HEK293 (cell line): ENCODE measurements around the gene DUSP6.

ENCODE experiments used
- GFI1B ChIP-seq: fragments of 450-650 bp; formaldehyde crosslinking; IDR thresholded peaks from 2 replicates; pipeline ENCODE4 v1.5.1; 2016; ENCODE audit warnings: missing biosample characterization, missing genetic modification characterization
- GLI2 ChIP-seq: fragments of 450-650 bp; formaldehyde crosslinking; IDR thresholded peaks from 2 replicates; pipeline ENCODE4; 2017; ENCODE audit warnings: missing biosample characterization, missing genetic modification characterization, low read depth, borderline replicate concordance
- MYNN ChIP-seq: fragments of 450-650 bp; formaldehyde crosslinking; IDR thresholded peaks from 2 replicates; pipeline ENCODE4 v1.5.1; 2016; ENCODE audit warnings: missing biosample characterization, missing genetic modification characterization, borderline replicate concordance
- PATZ1 ChIP-seq: fragments of 450-650 bp; formaldehyde crosslinking; IDR thresholded peaks from 2 replicates; pipeline ENCODE4 v1.5.1; 2016; ENCODE audit warnings: missing biosample characterization, missing genetic modification characterization
- PRDM6 ChIP-seq: fragments of 450-650 bp; formaldehyde crosslinking; IDR thresholded peaks from 2 replicates; pipeline ENCODE4 v1.5.1; 2017; ENCODE audit warnings: missing biosample characterization, missing genetic modification characterization
- SP2 ChIP-seq: fragments of 450-650 bp; formaldehyde crosslinking; IDR thresholded peaks from 2 replicates; pipeline ENCODE4 v1.5.1; 2016; ENCODE audit warnings: missing biosample characterization, missing genetic modification characterization
- ZNF140 ChIP-seq: fragments of 450-650 bp; formaldehyde crosslinking; IDR thresholded peaks from 2 replicates; pipeline ENCODE4 v1.5.1; 2016; ENCODE audit warnings: missing biosample characterization, missing genetic modification characterization
- ZNF221 ChIP-seq: fragments of 450-650 bp; formaldehyde crosslinking; IDR thresholded peaks from 2 replicates; pipeline ENCODE4 v1.5.1; 2017; ENCODE audit warnings: missing biosample characterization, missing genetic modification characterization, borderline replicate concordance
- ZNF37A ChIP-seq: fragments of 450-650 bp; IDR thresholded peaks from 2 replicates; pipeline ENCODE4 v1.5.1; 2018; ENCODE audit warnings: missing biosample characterization, missing genetic modification characterization
- ZNF433 ChIP-seq: fragments of 450-650 bp; formaldehyde crosslinking; IDR thresholded peaks from 2 replicates; pipeline ENCODE4 v1.5.1; 2016; ENCODE audit warnings: missing biosample characterization, missing genetic modification characterization, low read depth
- ZNF571 ChIP-seq: fragments of 450-650 bp; formaldehyde crosslinking; IDR thresholded peaks from 2 replicates; pipeline ENCODE4 v1.5.0; 2017; ENCODE audit warnings: missing biosample characterization, missing genetic modification characterization
- ZNF585B ChIP-seq: fragments of 450-650 bp; formaldehyde crosslinking; IDR thresholded peaks from 2 replicates; pipeline ENCODE4 v1.5.1; 2016; ENCODE audit warnings: missing biosample characterization, missing genetic modification characterization
- ZNF624 ChIP-seq: fragments of 450-650 bp; formaldehyde crosslinking; IDR thresholded peaks from 2 replicates; pipeline ENCODE4 v1.5.1; 2017; ENCODE audit warnings: missing biosample characterization, missing genetic modification characterization
- ZNF707 ChIP-seq: fragments of 450-650 bp; formaldehyde crosslinking; IDR thresholded peaks from 2 replicates; pipeline ENCODE4 v1.5.1; 2016; ENCODE audit warnings: missing biosample characterization, missing genetic modification characterization
- ZNF830 ChIP-seq: fragments of 450-650 bp; IDR thresholded peaks from 2 replicates; pipeline ENCODE4 v1.5.0; 2018; ENCODE audit warnings: missing biosample characterization, missing genetic modification characterization, low read depth, mild to moderate bottlenecking, moderate library complexity
- TF ChIP-seq, protein P1 (sequence below): fragments of 450-650 bp; formaldehyde crosslinking; IDR thresholded peaks from 2 replicates; pipeline ENCODE4 v1.5.0; 2017; ENCODE audit warnings: missing biosample characterization, missing genetic modification characterization, borderline replicate concordance
- TF ChIP-seq, protein P2 (sequence below): fragments of 450-650 bp; formaldehyde crosslinking; IDR thresholded peaks from 2 replicates; pipeline ENCODE4 v1.5.1; 2017; ENCODE audit warnings: missing biosample characterization, missing genetic modification characterization
- TF ChIP-seq, protein P3 (sequence below): fragments of 450-650 bp; formaldehyde crosslinking; IDR thresholded peaks from 2 replicates; pipeline ENCODE4 v1.5.1; 2017; ENCODE audit warnings: missing biosample characterization, missing genetic modification characterization
- TF ChIP-seq, protein P4 (sequence below): fragments of 450-650 bp; formaldehyde crosslinking; IDR thresholded peaks from 2 replicates; pipeline ENCODE4 v1.5.1; 2016; ENCODE audit warnings: missing biosample characterization, missing genetic modification characterization
- TF ChIP-seq, protein P5 (sequence below): fragments of 450-650 bp; formaldehyde crosslinking; IDR thresholded peaks from 2 replicates; pipeline ENCODE4 v1.5.1; 2017; ENCODE audit warnings: missing biosample characterization, missing genetic modification characterization
- TF ChIP-seq, protein P6 (sequence below): fragments of 450-650 bp; formaldehyde crosslinking; IDR thresholded peaks from 2 replicates; pipeline ENCODE4 v1.5.1; 2017; ENCODE audit warnings: missing biosample characterization, missing genetic modification characterization
- TF ChIP-seq, protein P7 (sequence below): IDR thresholded peaks from 2 replicates; pipeline ENCODE4 v1.6.1; 2011; ENCODE audit warnings: mild to moderate bottlenecking, low read depth, low read length, borderline replicate concordance

Gene DUSP6

DNA sequence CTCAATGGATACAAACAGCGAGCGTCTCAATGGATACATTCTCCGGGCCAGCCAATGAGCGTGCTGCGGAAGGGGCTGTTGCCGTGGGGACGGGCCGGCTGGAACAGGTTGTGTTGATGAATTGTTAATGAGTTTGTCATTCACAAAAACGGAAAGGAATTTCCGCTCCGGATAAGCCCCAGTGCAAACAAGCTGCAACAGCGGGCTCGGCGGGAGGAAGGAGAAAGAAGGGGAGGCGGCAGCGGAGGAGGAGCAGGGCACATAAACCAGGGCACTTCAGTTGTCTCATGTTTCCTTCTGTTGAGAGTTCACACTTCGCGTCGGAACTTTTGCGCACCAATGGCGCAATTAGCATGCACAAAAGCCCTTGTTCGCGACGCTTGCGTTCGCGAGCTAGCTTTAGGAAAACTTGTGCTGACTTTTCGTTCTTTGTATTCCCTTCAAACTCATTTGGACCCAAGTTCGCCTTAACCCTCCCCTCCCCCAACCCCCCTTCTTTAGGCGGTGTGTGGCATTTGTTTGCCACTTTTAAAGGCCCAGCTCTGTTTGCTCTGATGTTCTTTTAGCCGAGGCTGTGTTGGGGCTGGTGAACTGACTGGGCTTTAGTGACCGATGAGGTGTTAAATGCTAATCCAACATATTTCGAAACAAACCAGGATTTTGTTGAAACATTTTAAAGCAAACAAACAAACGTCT lies at the start of gene DUSP6 (continued):
- TF ChIP-seq, protein P1, sequence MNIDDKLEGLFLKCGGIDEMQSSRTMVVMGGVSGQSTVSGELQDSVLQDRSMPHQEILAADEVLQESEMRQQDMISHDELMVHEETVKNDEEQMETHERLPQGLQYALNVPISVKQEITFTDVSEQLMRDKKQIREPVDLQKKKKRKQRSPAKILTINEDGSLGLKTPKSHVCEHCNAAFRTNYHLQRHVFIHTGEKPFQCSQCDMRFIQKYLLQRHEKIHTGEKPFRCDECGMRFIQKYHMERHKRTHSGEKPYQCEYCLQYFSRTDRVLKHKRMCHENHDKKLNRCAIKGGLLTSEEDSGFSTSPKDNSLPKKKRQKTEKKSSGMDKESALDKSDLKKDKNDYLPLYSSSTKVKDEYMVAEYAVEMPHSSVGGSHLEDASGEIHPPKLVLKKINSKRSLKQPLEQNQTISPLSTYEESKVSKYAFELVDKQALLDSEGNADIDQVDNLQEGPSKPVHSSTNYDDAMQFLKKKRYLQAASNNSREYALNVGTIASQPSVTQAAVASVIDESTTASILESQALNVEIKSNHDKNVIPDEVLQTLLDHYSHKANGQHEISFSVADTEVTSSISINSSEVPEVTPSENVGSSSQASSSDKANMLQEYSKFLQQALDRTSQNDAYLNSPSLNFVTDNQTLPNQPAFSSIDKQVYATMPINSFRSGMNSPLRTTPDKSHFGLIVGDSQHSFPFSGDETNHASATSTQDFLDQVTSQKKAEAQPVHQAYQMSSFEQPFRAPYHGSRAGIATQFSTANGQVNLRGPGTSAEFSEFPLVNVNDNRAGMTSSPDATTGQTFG (tag by site-specific recombination): no peak
- no peak for TF ChIP-seq ZNF830 (tag by site-specific recombination)
- TF ChIP-seq GLI2 (tag by site-specific recombination): no peak; the same call in 1 of the 2 replicates
- peak; percentile 90 for TF ChIP-seq SP2 (tag by site-specific recombination)
- TF ChIP-seq, protein P2, sequence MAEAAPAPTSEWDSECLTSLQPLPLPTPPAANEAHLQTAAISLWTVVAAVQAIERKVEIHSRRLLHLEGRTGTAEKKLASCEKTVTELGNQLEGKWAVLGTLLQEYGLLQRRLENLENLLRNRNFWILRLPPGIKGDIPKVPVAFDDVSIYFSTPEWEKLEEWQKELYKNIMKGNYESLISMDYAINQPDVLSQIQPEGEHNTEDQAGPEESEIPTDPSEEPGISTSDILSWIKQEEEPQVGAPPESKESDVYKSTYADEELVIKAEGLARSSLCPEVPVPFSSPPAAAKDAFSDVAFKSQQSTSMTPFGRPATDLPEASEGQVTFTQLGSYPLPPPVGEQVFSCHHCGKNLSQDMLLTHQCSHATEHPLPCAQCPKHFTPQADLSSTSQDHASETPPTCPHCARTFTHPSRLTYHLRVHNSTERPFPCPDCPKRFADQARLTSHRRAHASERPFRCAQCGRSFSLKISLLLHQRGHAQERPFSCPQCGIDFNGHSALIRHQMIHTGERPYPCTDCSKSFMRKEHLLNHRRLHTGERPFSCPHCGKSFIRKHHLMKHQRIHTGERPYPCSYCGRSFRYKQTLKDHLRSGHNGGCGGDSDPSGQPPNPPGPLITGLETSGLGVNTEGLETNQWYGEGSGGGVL: peak; percentile 83
- no peak for TF ChIP-seq ZNF624 (tag by site-specific recombination)
- no peak for TF ChIP-seq ZNF707 (tag by site-specific recombination)
- TF ChIP-seq, protein P3, sequence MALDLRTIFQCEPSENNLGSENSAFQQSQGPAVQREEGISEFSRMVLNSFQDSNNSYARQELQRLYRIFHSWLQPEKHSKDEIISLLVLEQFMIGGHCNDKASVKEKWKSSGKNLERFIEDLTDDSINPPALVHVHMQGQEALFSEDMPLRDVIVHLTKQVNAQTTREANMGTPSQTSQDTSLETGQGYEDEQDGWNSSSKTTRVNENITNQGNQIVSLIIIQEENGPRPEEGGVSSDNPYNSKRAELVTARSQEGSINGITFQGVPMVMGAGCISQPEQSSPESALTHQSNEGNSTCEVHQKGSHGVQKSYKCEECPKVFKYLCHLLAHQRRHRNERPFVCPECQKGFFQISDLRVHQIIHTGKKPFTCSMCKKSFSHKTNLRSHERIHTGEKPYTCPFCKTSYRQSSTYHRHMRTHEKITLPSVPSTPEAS (tag by site-specific recombination): peak; percentile 6; the same call in 1 of the 2 replicates
- no peak for TF ChIP-seq ZNF221 (tag by site-specific recombination)
- TF ChIP-seq, protein P4, sequence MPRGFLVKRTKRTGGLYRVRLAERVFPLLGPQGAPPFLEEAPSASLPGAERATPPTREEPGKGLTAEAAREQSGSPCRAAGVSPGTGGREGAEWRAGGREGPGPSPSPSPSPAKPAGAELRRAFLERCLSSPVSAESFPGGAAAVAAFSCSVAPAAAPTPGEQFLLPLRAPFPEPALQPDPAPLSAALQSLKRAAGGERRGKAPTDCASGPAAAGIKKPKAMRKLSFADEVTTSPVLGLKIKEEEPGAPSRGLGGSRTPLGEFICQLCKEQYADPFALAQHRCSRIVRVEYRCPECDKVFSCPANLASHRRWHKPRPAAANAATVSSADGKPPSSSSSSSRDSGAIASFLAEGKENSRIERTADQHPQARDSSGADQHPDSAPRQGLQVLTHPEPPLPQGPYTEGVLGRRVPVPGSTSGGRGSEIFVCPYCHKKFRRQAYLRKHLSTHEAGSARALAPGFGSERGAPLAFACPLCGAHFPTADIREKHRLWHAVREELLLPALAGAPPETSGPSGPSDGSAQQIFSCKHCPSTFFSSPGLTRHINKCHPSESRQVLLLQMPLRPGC: peak; percentile 96
- TF ChIP-seq ZNF585B: no peak
- TF ChIP-seq ZNF37A: no peak
- no peak for TF ChIP-seq ZNF140 (tag by site-specific recombination)
- TF ChIP-seq ZNF433: no peak
- TF ChIP-seq, protein P5, sequence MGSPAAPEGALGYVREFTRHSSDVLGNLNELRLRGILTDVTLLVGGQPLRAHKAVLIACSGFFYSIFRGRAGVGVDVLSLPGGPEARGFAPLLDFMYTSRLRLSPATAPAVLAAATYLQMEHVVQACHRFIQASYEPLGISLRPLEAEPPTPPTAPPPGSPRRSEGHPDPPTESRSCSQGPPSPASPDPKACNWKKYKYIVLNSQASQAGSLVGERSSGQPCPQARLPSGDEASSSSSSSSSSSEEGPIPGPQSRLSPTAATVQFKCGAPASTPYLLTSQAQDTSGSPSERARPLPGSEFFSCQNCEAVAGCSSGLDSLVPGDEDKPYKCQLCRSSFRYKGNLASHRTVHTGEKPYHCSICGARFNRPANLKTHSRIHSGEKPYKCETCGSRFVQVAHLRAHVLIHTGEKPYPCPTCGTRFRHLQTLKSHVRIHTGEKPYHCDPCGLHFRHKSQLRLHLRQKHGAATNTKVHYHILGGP: no peak
- TF ChIP-seq, protein P6, sequence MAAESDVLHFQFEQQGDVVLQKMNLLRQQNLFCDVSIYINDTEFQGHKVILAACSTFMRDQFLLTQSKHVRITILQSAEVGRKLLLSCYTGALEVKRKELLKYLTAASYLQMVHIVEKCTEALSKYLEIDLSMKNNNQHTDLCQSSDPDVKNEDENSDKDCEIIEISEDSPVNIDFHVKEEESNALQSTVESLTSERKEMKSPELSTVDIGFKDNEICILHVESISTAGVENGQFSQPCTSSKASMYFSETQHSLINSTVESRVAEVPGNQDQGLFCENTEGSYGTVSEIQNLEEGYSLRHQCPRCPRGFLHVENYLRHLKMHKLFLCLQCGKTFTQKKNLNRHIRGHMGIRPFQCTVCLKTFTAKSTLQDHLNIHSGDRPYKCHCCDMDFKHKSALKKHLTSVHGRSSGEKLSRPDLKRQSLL (tag by site-specific recombination): no peak
- no peak for TF ChIP-seq ZNF571 (tag by site-specific recombination)
- TF ChIP-seq MYNN (tag by site-specific recombination): no peak; the same call in 1 of the 2 replicates
- peak; percentile 89 for TF ChIP-seq PATZ1
- TF ChIP-seq PRDM6: peak; percentile 91
- TF ChIP-seq, protein P7, sequence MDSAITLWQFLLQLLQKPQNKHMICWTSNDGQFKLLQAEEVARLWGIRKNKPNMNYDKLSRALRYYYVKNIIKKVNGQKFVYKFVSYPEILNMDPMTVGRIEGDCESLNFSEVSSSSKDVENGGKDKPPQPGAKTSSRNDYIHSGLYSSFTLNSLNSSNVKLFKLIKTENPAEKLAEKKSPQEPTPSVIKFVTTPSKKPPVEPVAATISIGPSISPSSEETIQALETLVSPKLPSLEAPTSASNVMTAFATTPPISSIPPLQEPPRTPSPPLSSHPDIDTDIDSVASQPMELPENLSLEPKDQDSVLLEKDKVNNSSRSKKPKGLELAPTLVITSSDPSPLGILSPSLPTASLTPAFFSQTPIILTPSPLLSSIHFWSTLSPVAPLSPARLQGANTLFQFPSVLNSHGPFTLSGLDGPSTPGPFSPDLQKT: no peak
- TF ChIP-seq GFI1B (tag by site-specific recombination): peak; percentile 88
